GM12878 (cell line): ENCODE results near the gene PBLD.

Experiments used
- CHD2 ChIP-seq: IDR thresholded peaks from 2 replicates; pipeline ENCODE4 v1.6.1; 2011; ENCODE audit warnings: low read depth, low read length, improper control_type of control experiment, borderline replicate concordance
- CTCF ChIP-seq, 3 experiments: IDR thresholded peaks in 2 of 3; conservative IDR thresholded peaks in 1 of 3; 2 replicates each; pipeline ENCODE4 v1.5.1; 2011; ENCODE audit warnings: low read depth in 3 of 3, low read length in 3 of 3, mild to moderate bottlenecking in 3 of 3, control low read depth in 2 of 3, moderate library complexity in 2 of 3, inconsistent platforms in 1 of 3, mixed read lengths in 1 of 3; ENCODE audit not compliant: control insufficient read depth in 2 of 3, insufficient read depth in 1 of 3; ENCODE audit errors: extremely low read depth in 1 of 3
- EGR1 ChIP-seq, 2 experiments: IDR thresholded peaks; 1 replicate in 1 of 2; 2 replicates in 1 of 2; pipeline ENCODE4 v1.6.1; 2011 to 2012; ENCODE audit warnings: low read depth in 2 of 2, low read length in 2 of 2, borderline replicate concordance in 1 of 2, mild to moderate bottlenecking in 1 of 2, moderate library complexity in 1 of 2
- FOXM1 ChIP-seq: IDR thresholded peaks from 2 replicates; pipeline ENCODE4 v1.6.1; 2012; ENCODE audit warnings: low read depth, mild to moderate bottlenecking, inconsistent platforms, low read length, moderate library complexity
- PBX3 ChIP-seq: IDR thresholded peaks from 2 replicates; pipeline ENCODE4 v1.6.1; 2011; ENCODE audit warnings: mild to moderate bottlenecking, low read depth, low read length, moderate library complexity; ENCODE audit not compliant: insufficient replicate concordance
- POLR2AphosphoS5 ChIP-seq: IDR thresholded peaks from 2 replicates; pipeline ENCODE4 v1.6.1; 2011; ENCODE audit warnings: mild to moderate bottlenecking, low read length, inconsistent platforms
- RAD21 ChIP-seq: IDR thresholded peaks from 2 replicates; pipeline ENCODE4 v1.6.1; 2011; ENCODE audit warnings: mild to moderate bottlenecking, low read depth, low read length, moderate library complexity; ENCODE audit not compliant: insufficient read depth
- SUPT20H ChIP-seq: IDR thresholded peaks from 2 replicates; pipeline ENCODE4 v1.6.1; 2011; ENCODE audit warnings: low read depth, mild to moderate bottlenecking, low read length, moderate library complexity, borderline replicate concordance; ENCODE audit not compliant: control insufficient read depth
- ZNF274 ChIP-seq: IDR thresholded peaks from one replicate; pipeline ENCODE4 v1.8.0; 2011; ENCODE audit not compliant: insufficient read length, insufficient read depth

GRCh38 chr10:68237173-68237572 is 95.6 kb downstream of the PBLD start:
- TF ChIP-seq PBX3 = no peak
- no peak for TF ChIP-seq CTCF (IDR thresholded peaks at IDR 0.05 in 2 of 3, conservative IDR thresholded peaks at IDR 0.05 in 1 of 3; ENCODE audit: control insufficient read depth in 2 of 3, extremely low read depth in 1 of 3, insufficient read depth in 1 of 3, low read depth in 3 of 3, low read length in 3 of 3)
- TF ChIP-seq CHD2 = no peak
- no peak for TF ChIP-seq SUPT20H
- no peak for TF ChIP-seq EGR1 (IDR thresholded peaks at IDR 0.05; ENCODE audit: borderline replicate concordance in 1 of 2, low read depth in 2 of 2, low read length in 2 of 2)
- no peak for TF ChIP-seq FOXM1
- TF ChIP-seq RAD21 = no peak
- TF ChIP-seq ZNF274 = no peak
- TF ChIP-seq POLR2AphosphoS5 = no peak
